ENCODE results near the gene HOXA5.

DNA sequence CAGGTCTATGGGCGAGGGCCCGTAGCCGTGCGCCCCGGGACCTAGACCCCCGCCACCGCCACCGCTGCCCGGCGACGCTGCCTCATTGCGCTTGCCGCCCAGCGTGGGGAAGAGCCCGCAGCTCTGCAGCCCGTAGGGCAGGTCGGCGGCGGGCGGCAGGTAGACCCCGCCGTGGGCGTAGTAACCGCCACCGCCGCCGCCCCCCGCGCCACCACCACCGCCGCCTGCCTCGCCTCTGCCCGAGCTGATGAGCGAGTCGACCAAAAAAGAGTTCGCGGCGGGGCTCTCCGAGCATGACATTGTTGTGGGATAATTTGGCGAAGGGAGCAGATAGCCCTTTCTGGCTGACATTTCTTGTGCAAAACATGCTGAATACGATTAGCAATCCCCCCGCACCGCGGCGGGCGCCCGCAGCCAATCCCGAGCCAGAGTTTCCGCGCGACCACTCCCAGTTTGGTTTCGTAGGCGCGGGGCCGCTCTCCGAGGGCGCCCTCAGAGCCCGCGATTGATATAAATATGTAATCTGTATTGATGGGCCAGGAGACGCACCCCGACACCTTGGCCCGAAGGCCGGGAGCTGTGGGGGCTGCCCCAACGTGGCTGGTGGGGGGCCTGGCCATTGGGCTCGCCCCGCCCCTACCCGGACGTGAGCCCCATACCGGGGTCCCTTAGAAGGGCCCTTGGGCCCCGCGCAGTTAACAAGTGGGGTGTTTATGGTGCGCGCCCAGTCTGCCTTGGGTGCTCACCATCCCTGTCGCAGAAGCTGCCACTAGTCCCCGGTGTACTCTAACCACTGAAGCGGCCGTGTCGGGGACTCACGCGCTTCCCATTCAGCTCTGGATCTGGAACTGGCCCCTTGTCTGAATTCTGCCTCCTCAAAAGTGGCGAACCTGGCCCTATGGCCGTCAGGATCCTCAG is 30.7 kb upstream of the HOXA5 start, which contains the start of gene HOXA10:
- no peak for TF ChIP-seq CTCF (IDR thresholded peaks at IDR 0.05; ENCODE audit: insufficient read depth, low read length)
- TF ChIP-seq POLR2AphosphoS5 (IDR thresholded peaks at IDR 0.05; ENCODE audit: low read depth): no peak
- no peak for TF ChIP-seq REST (IDR thresholded peaks at IDR 0.05; ENCODE audit: insufficient replicate concordance, low read depth)
- no peak for TF ChIP-seq GABPA (IDR thresholded peaks at IDR 0.05; ENCODE audit: low read depth)

Data from HL-60 (cell line).